NT2/D1 (cell line): ENCODE data around the gene HSD17B4.

Experiments
- SUZ12 ChIP-seq: IDR thresholded peaks from 2 replicates; pipeline ENCODE4 v1.6.1; 2011; ENCODE audit not compliant: insufficient read length, insufficient read depth; ENCODE audit errors: extremely low read depth
- YY1 ChIP-seq: IDR thresholded peaks from 2 replicates; pipeline ENCODE4 v1.6.1; 2011; ENCODE audit not compliant: insufficient read length, insufficient read depth
- ZNF274 ChIP-seq: IDR thresholded peaks from 2 replicates; pipeline ENCODE4 v1.6.1; 2011; ENCODE audit warnings: mild to moderate bottlenecking, low read depth, low read length

- no peak for TF ChIP-seq ZNF274
- no peak for TF ChIP-seq SUZ12
- no peak for TF ChIP-seq YY1
Measured at GRCh38 chr5:119512277-119512676, 60.0 kb downstream of the HSD17B4 start.
